SU-DHL-6 (cell line): ENCODE measurements around the gene TBC1D22A.

Experiments used
- H2AFZ ChIP-seq: fragments of 200-600 bp; sonication (generic); 2 replicates; pipeline ENCODE4 v1.6.1; 2014; ENCODE audit warnings: low read depth, mild to moderate bottlenecking, moderate library complexity, mixed read lengths, antibody characterized with exemption, low read length; ENCODE audit not compliant: severe bottlenecking
- H3F3A ChIP-seq: fragments of 200-600 bp; shearing (Covaris generic); 2 replicates; pipeline ENCODE4 v1.6.0; 2016; ENCODE audit warnings: antibody characterized with exemption, mild to moderate bottlenecking; ENCODE audit not compliant: insufficient read depth
- H3K27ac ChIP-seq: fragments of 200-600 bp; sonication (generic); 2 replicates; pipeline ENCODE4 v1.5.1; 2016; ENCODE audit warnings: low read depth, mild to moderate bottlenecking, low read length, moderate library complexity, mixed read lengths
- H3K27me3 ChIP-seq: fragments of 200-600 bp; sonication (generic), shearing (Covaris generic); 2 replicates; pipeline ENCODE4 v1.6.0; 2014; ENCODE audit warnings: mild to moderate bottlenecking, low read length
- H3K36me3 ChIP-seq: fragments of 200-600 bp; sonication (generic); 2 replicates; pipeline ENCODE4 v1.6.1; 2014; ENCODE audit warnings: mild to moderate bottlenecking, low read length, mixed read lengths
- H3K4me2 ChIP-seq: fragments of 300-600, 200-600 bp; shearing (Covaris generic), sonication (generic); 2 replicates; pipeline ENCODE4 v1.6.0; 2014; ENCODE audit warnings: low read length, low read depth, mild to moderate bottlenecking; ENCODE audit not compliant: poor library complexity, severe bottlenecking
- H3K4me3 ChIP-seq: fragments of 200-600 bp; sonication (generic); 2 replicates; pipeline ENCODE4 v1.5.1; 2014; ENCODE audit warnings: antibody characterized with exemption, low read length, mild to moderate bottlenecking, mixed read lengths; ENCODE audit not compliant: insufficient read depth, poor library complexity, severe bottlenecking
- H3K79me2 ChIP-seq: fragments of 200-600 bp; sonication (generic); 2 replicates; pipeline ENCODE4 v1.6.1; 2014; ENCODE audit warnings: mild to moderate bottlenecking, low read length, moderate library complexity; ENCODE audit not compliant: insufficient read depth
- H3K9ac ChIP-seq: fragments of 200-600 bp; sonication (generic); 2 replicates; pipeline ENCODE4 v1.7.0; 2014; ENCODE audit warnings: mild to moderate bottlenecking, low read length
- H3K9me2 ChIP-seq: fragments of 200-600 bp; sonication (generic); replicated peaks from 2 replicates; pipeline ENCODE4 v1.6.1; 2014; ENCODE audit warnings: low read length; ENCODE audit not compliant: insufficient read depth
- H3K9me3 ChIP-seq: fragments of 200-600 bp; sonication (generic); 2 replicates; pipeline ENCODE4 v1.6.1; 2014; ENCODE audit warnings: low read length, mixed read lengths; ENCODE audit not compliant: insufficient read depth
- H4K20me1 ChIP-seq: fragments of 200-600 bp; sonication (generic); 2 replicates; pipeline ENCODE4 v1.6.1; 2014; ENCODE audit warnings: low read depth, mild to moderate bottlenecking, antibody characterized with exemption, low read length, moderate library complexity, mixed read lengths
- CTCF ChIP-seq: fragments of 200-600 bp; sonication (generic); IDR thresholded peaks from one replicate; pipeline ENCODE4 v1.5.1; 2017; ENCODE audit warnings: antibody characterized with exemption, mild to moderate bottlenecking, low read length, moderate library complexity; ENCODE audit not compliant: insufficient read depth, poor library complexity, severe bottlenecking
- EZH2phosphoT487 ChIP-seq: fragments of 200-600 bp; sonication (generic), shearing (Covaris generic); conservative IDR thresholded peaks from 2 replicates; pipeline ENCODE4 v1.6.1; 2018; ENCODE audit warnings: mild to moderate bottlenecking, antibody characterized with exemption, low read length, moderate library complexity, mixed read lengths

The TBC1D22A gene

GRCh38 chr22:46896568-46897245 lies 134.3 kb downstream of the TBC1D22A start:
- no peak for TF ChIP-seq CTCF
- TF ChIP-seq EZH2phosphoT487: no peak
- H3K36me3 ChIP-seq: peaks cover 4% of the 10 kb centered on the region; the same call in 1 of the 2 replicates

GRCh38 chr22:46897246-46897623 lies 134.8 kb downstream of the TBC1D22A start:
- TF ChIP-seq EZH2phosphoT487 (no peak), CTCF (no peak)
- Histone ChIP-seq H3K4me2 (no peak overlapping the region), H3K9me2 (no peaks in the 10 kb centered on the region), H4K20me1 (no peaks in the 10 kb centered on the region), H3K79me2 (peaks cover 5% of the 10 kb centered on the region; the same call in 1 of the 2 replicates), H3K27ac (no peak overlapping the region), H3K9ac (no peak overlapping the region), H3K36me3 (peaks cover 4% of the 10 kb centered on the region; the same call in 1 of the 2 replicates), H3K27me3 (no peaks in the 10 kb centered on the region), H3K4me3 (no peak overlapping the region), H3F3A (no peaks in the 10 kb centered on the region; the same call in 1 of the 2 replicates), H2AFZ (no peak overlapping the region), H3K9me3 (no peaks in the 10 kb centered on the region)

More at GRCh38 chr22:46896568-46897245, 134.3 kb downstream of the TBC1D22A start:
- Histone ChIP-seq H3K4me3 (no peak overlapping the region), H3K27ac (no peak overlapping the region), H3K4me2 (no peak overlapping the region), H3K27me3 (no peaks in the 10 kb centered on the region), H3F3A (no peaks in the 10 kb centered on the region; the same call in 1 of the 2 replicates), H3K79me2 (no peaks in the 10 kb centered on the region; the same call in 1 of the 2 replicates), H3K9me2 (no peaks in the 10 kb centered on the region), H4K20me1 (no peaks in the 10 kb centered on the region), H2AFZ (no peak overlapping the region), H3K9me3 (no peaks in the 10 kb centered on the region), H3K9ac (no peak overlapping the region)

- Histone ChIP-seq H3K27ac (no peak overlapping the region), H3F3A (no peaks in the 10 kb centered on the region; the same call in 1 of the 2 replicates), H3K9me2 (no peaks in the 10 kb centered on the region), H3K27me3 (no peaks in the 10 kb centered on the region), H2AFZ (no peak overlapping the region), H3K9ac (no peak overlapping the region), H3K4me3 (no peak overlapping the region), H3K9me3 (no peaks in the 10 kb centered on the region), H3K36me3 (peaks cover 4% of the 10 kb centered on the region; the same call in 1 of the 2 replicates), H3K79me2 (peaks cover 10% of the 10 kb centered on the region; the same call in 1 of the 2 replicates), H4K20me1 (no peaks in the 10 kb centered on the region), H3K4me2 (no peak overlapping the region)
- no peak for TF ChIP-seq CTCF
- no peak for TF ChIP-seq EZH2phosphoT487
These were observed 138.1 kb downstream of the TBC1D22A start for GRCh38 chr22:46900549-46900948.
